Choroid plexus epithelial cell (primary cell): Measurements from ENCODE around the gene CRHR1.

Experiments
- DNase-seq: peaks from one replicate; pipeline ENCODE4 v3.0.0-alpha.2; 2010; ENCODE audit warnings: low read depth
- H3K4me3 ChIP-seq: 2 replicates; pipeline ENCODE4 v1.5.1; 2011; ENCODE audit warnings: low read depth, mild to moderate bottlenecking, control low read depth, low read length, moderate library complexity
- CTCF ChIP-seq: conservative IDR thresholded peaks from 2 replicates; pipeline ENCODE4 v1.5.1; 2011; ENCODE audit warnings: low read depth, mild to moderate bottlenecking, control low read depth, inconsistent platforms, low read length, moderate library complexity

CRHR1 gene

GRCh38 chr17:45847101-45847500, 63.0 kb downstream of the CRHR1 start:
- no peak overlapping the region for H3K4me3 ChIP-seq
- TF ChIP-seq CTCF = no peak
- no peak for DNase-seq

GRCh38 chr17:45847747-45848146, 63.6 kb downstream of the CRHR1 start:
- no peak for DNase-seq
- no peak for TF ChIP-seq CTCF
- no peak overlapping the region for H3K4me3 ChIP-seq

- TF ChIP-seq CTCF = no peak
- no peak overlapping the region for H3K4me3 ChIP-seq
- DNase-seq = no peak
Measured at GRCh38 chr17:45848405-45848804, 64.3 kb downstream of the CRHR1 start.

- DNase-seq = no peak
- no peak for TF ChIP-seq CTCF
- no peak overlapping the region for H3K4me3 ChIP-seq
Measured at GRCh38 chr17:45848868-45849535, 64.9 kb downstream of the CRHR1 start.

- no peak for DNase-seq
- TF ChIP-seq CTCF = no peak
- no peak overlapping the region for H3K4me3 ChIP-seq
Measured at GRCh38 chr17:45849536-45849990, 65.4 kb downstream of the CRHR1 start.

GRCh38 chr17:45850011-45850410, 65.9 kb downstream of the CRHR1 start:
- no peak overlapping the region for H3K4me3 ChIP-seq
- DNase-seq = no peak
- TF ChIP-seq CTCF = no peak

- DNase-seq = no peak
- H3K4me3 ChIP-seq = no peak overlapping the region
- TF ChIP-seq CTCF = no peak
Measured at GRCh38 chr17:45850468-45850867, 66.3 kb downstream of the CRHR1 start.
